ENCODE measurements around the gene CD300LF.

CD300LF gene

GRCh38 chr17:74644419-74644818 is 68.3 kb downstream of the CD300LF start:
- TF ChIP-seq ZFX (IDR thresholded peaks at IDR 0.05; ENCODE audit: borderline replicate concordance) = no peak
- no peak for TF ChIP-seq CTCF (IDR thresholded peaks at IDR 0.05)
- no peak overlapping the region for H3K27ac ChIP-seq

Data from 22Rv1 (cell line).